Measurements from ENCODE around the gene REXO4. TPM values are rescaled to one million over a fixed set of nuclear protein-coding genes. Genes with fewer than 3 reads are reported as not detected.
A peak's percentile ranks its signal among the peaks of the same experiment; 100 is the strongest.

REXO4 gene
- total and polyA plus RNA-seq, 2 of the 13 experiments (the other 11 are each of a cell fraction or from before 2014, with no cell fraction given): 18.5 to 30.4 TPM

DNA sequence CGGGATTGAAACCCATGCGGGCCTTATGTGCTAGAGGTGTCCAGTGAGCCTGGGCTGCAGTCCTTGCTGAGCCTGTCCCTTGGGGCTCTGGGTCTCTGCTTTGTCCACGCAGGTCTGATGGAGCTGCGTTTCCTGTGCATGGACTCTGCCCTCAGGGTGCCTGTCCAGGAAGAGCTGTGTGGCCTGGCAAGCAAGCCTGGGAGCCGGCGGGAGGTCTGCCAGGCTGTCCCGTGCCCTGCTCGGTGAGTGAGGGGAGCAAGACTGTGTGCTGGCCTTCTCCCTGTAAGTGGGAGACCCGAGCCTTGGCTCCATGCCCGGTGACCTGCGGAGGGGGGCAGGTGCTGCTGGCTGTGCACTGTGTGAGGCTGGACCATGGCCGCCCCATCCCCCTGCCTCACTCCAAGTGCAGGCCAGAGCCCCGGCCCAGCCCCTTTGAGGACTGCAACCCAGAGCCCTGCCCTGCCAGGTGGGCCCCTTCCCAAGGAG lies 30.7 kb upstream of the REXO4 start (continued):
- TF ChIP-seq, protein P1, sequence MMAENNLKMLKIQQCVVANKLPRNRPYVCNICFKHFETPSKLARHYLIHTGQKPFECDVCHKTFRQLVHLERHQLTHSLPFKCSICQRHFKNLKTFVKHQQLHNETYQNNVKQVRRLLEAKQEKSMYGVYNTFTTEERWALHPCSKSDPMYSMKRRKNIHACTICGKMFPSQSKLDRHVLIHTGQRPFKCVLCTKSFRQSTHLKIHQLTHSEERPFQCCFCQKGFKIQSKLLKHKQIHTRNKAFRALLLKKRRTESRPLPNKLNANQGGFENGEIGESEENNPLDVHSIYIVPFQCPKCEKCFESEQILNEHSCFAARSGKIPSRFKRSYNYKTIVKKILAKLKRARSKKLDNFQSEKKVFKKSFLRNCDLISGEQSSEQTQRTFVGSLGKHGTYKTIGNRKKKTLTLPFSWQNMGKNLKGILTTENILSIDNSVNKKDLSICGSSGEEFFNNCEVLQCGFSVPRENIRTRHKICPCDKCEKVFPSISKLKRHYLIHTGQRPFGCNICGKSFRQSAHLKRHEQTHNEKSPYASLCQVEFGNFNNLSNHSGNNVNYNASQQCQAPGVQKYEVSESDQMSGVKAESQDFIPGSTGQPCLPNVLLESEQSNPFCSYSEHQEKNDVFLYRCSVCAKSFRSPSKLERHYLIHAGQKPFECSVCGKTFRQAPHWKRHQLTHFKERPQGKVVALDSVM (CRISPR knock-in tag; IDR thresholded peaks at IDR 0.05): no peak
- TF ChIP-seq ZNF567 (CRISPR knock-in tag; IDR thresholded peaks at IDR 0.05; ENCODE audit: borderline replicate concordance): no peak
- peak; percentile 76 for TF ChIP-seq ZBTB7A (CRISPR knock-in tag; IDR thresholded peaks at IDR 0.05)
- peak; percentile 52 for TF ChIP-seq ZMYM3 (CRISPR knock-in tag; IDR thresholded peaks at IDR 0.05)
- TF ChIP-seq TCF7L2 (IDR thresholded peaks at IDR 0.05; ENCODE audit: low read depth, low read length): no peak
- no peak for TF ChIP-seq NR2F6 (IDR thresholded peaks at IDR 0.05)
- TF ChIP-seq NR2F6 (CRISPR knock-in tag; IDR thresholded peaks at IDR 0.05): peak; percentile 42; the same call in 1 of the 2 replicates
- no peak for TF ChIP-seq NFKBIZ (CRISPR knock-in tag; IDR thresholded peaks at IDR 0.05)
- TF ChIP-seq SIX4 (CRISPR knock-in tag; IDR thresholded peaks at IDR 0.05): no peak
- TF ChIP-seq, protein P2, sequence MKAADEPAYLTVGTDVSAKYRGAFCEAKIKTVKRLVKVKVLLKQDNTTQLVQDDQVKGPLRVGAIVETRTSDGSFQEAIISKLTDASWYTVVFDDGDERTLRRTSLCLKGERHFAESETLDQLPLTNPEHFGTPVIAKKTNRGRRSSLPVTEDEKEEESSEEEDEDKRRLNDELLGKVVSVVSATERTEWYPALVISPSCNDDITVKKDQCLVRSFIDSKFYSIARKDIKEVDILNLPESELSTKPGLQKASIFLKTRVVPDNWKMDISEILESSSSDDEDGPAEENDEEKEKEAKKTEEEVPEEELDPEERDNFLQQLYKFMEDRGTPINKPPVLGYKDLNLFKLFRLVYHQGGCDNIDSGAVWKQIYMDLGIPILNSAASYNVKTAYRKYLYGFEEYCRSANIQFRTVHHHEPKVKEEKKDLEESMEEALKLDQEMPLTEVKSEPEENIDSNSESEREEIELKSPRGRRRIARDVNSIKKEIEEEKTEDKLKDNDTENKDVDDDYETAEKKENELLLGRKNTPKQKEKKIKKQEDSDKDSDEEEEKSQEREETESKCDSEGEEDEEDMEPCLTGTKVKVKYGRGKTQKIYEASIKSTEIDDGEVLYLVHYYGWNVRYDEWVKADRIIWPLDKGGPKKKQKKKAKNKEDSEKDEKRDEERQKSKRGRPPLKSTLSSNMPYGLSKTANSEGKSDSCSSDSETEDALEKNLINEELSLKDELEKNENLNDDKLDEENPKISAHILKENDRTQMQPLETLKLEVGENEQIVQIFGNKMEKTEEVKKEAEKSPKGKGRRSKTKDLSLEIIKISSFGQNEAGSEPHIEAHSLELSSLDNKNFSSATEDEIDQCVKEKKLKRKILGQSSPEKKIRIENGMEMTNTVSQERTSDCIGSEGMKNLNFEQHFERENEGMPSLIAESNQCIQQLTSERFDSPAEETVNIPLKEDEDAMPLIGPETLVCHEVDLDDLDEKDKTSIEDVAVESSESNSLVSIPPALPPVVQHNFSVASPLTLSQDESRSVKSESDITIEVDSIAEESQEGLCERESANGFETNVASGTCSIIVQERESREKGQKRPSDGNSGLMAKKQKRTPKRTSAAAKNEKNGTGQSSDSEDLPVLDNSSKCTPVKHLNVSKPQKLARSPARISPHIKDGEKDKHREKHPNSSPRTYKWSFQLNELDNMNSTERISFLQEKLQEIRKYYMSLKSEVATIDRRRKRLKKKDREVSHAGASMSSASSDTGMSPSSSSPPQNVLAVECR (CRISPR knock-in tag; IDR thresholded peaks at IDR 0.05; ENCODE audit: borderline replicate concordance): peak; percentile 54; the same call in 1 of the 2 replicates
- TF ChIP-seq ZNF570 (CRISPR knock-in tag; IDR thresholded peaks at IDR 0.05; ENCODE audit: borderline replicate concordance): no peak
- peak; percentile 49; the same call in 1 of the 2 replicates for TF ChIP-seq GABPB1 (CRISPR knock-in tag; IDR thresholded peaks at IDR 0.05)
- TF ChIP-seq MYC (CRISPR knock-in tag; IDR thresholded peaks at IDR 0.05; ENCODE audit: borderline replicate concordance): peak; percentile 60; the same call in 1 of the 2 replicates
- no peak for TF ChIP-seq GABPA (IDR thresholded peaks at IDR 0.05; ENCODE audit: low read depth, low read length)
- peak; percentile 13; the same call in 1 of the 2 replicates for TF ChIP-seq GABPA (CRISPR knock-in tag; IDR thresholded peaks at IDR 0.05; ENCODE audit: low read depth)
- TF ChIP-seq TARDBP (CRISPR knock-in tag; IDR thresholded peaks at IDR 0.05): no peak
- TF ChIP-seq ZBTB21 (CRISPR knock-in tag; IDR thresholded peaks at IDR 0.05): no peak
- no peak for TF ChIP-seq HOXD1 (CRISPR knock-in tag; IDR thresholded peaks at IDR 0.05)
- no peak for TF ChIP-seq CEBPB (IDR thresholded peaks at IDR 0.05; ENCODE audit: borderline replicate concordance, low read depth, low read length)
- TF ChIP-seq TP53 (CRISPR knock-in tag; conservative IDR thresholded peaks at IDR 0.05): no peak
- TF ChIP-seq ZNF703 (CRISPR knock-in tag; IDR thresholded peaks at IDR 0.05; ENCODE audit: borderline replicate concordance): no peak
- TF ChIP-seq ZNF431 (CRISPR knock-in tag; IDR thresholded peaks at IDR 0.05; ENCODE audit: borderline replicate concordance, low read depth): no peak
- TF ChIP-seq KDM3A (CRISPR knock-in tag; IDR thresholded peaks at IDR 0.05; ENCODE audit: low read depth): no peak
- TF ChIP-seq, protein P3, sequence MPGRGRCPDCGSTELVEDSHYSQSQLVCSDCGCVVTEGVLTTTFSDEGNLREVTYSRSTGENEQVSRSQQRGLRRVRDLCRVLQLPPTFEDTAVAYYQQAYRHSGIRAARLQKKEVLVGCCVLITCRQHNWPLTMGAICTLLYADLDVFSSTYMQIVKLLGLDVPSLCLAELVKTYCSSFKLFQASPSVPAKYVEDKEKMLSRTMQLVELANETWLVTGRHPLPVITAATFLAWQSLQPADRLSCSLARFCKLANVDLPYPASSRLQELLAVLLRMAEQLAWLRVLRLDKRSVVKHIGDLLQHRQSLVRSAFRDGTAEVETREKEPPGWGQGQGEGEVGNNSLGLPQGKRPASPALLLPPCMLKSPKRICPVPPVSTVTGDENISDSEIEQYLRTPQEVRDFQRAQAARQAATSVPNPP (CRISPR knock-in tag; IDR thresholded peaks at IDR 0.05): no peak
- no peak for TF ChIP-seq ERF (CRISPR knock-in tag; IDR thresholded peaks at IDR 0.05)
- TF ChIP-seq ZNF562 (CRISPR knock-in tag; IDR thresholded peaks at IDR 0.05; ENCODE audit: borderline replicate concordance): no peak
- TF ChIP-seq BHLHE40 (IDR thresholded peaks at IDR 0.05; ENCODE audit: low read length): no peak
